ENCODE data around the gene QDPR. TPM values are rescaled to one million over a fixed set of nuclear protein-coding genes. Genes with fewer than 3 reads are reported as not detected.

The QDPR gene
- total RNA-seq, 1 donor from 2014 or later = 17.0 TPM

Other genes with a start within 250 kb of the QDPR start
- gene CLRN2, start 3.1 kb upstream of the QDPR start, total RNA-seq = not detected in 2 replicates
- 44.0 and 44.1 TPM in 2 replicates for gene LAP3, start 65.1 kb upstream of the QDPR start, total RNA-seq
- gene MED28, start 102.6 kb upstream of the QDPR start, total RNA-seq = 45.8 and 46.2 TPM in 2 replicates